Right kidney (tissue), 1 donor: Measurements from ENCODE around the gene CALD1.

ENCODE experiments used
- DNase-seq: peaks from one replicate; pipeline ENCODE4 v3.0.0-alpha.2; 2016

The CALD1 gene

GRCh38 chr7:134784251-134785049, 5.0 kb downstream of the CALD1 start:
- no peak for DNase-seq

- no peak for DNase-seq
These were observed 6.4 kb downstream of the CALD1 start for GRCh38 chr7:134785842-134786241.

- no peak for DNase-seq
These were observed 7.6 kb downstream of the CALD1 start for GRCh38 chr7:134787064-134787463.

- DNase-seq = no peak
These were observed 8.3 kb downstream of the CALD1 start for GRCh38 chr7:134787720-134788119.

GRCh38 chr7:134788191-134788590, 8.8 kb downstream of the CALD1 start:
- no peak for DNase-seq

- DNase-seq = no peak
These were observed 10.7 kb downstream of the CALD1 start for GRCh38 chr7:134789967-134790685.

- no peak for DNase-seq
These were observed 13.5 kb downstream of the CALD1 start for GRCh38 chr7:134792968-134793367.

- DNase-seq = no peak
These were observed 15.8 kb downstream of the CALD1 start for GRCh38 chr7:134795231-134795630.

GRCh38 chr7:134798155-134798554, 18.7 kb downstream of the CALD1 start:
- DNase-seq = no peak

GRCh38 chr7:134799377-134799776, 19.9 kb downstream of the CALD1 start:
- no peak for DNase-seq

GRCh38 chr7:134802762-134803161, 23.3 kb downstream of the CALD1 start:
- no peak for DNase-seq

GRCh38 chr7:134804351-134804750, 24.9 kb downstream of the CALD1 start:
- no peak for DNase-seq

- no peak for DNase-seq
These were observed 25.4 kb downstream of the CALD1 start for GRCh38 chr7:134804854-134805253.

- DNase-seq = no peak
These were observed 26.8 kb downstream of the CALD1 start for GRCh38 chr7:134806197-134806596.

GRCh38 chr7:134809616-134810015, 30.2 kb downstream of the CALD1 start:
- no peak for DNase-seq

- no peak for DNase-seq
These were observed 32.3 kb downstream of the CALD1 start for GRCh38 chr7:134811765-134812164.

- no peak for DNase-seq
These were observed 34.4 kb downstream of the CALD1 start for GRCh38 chr7:134813663-134814396.

GRCh38 chr7:134814730-134815364, 35.4 kb downstream of the CALD1 start:
- DNase-seq = no peak

- DNase-seq = no peak
These were observed 39.3 kb downstream of the CALD1 start for GRCh38 chr7:134818613-134819345.

GRCh38 chr7:134819401-134819800, 40.0 kb downstream of the CALD1 start:
- no peak for DNase-seq

GRCh38 chr7:134820295-134820694, 40.9 kb downstream of the CALD1 start:
- DNase-seq = no peak

- no peak for DNase-seq
These were observed 41.3 kb downstream of the CALD1 start for GRCh38 chr7:134820778-134821177.
